ENCODE results near the gene SECISBP2.

DNA sequence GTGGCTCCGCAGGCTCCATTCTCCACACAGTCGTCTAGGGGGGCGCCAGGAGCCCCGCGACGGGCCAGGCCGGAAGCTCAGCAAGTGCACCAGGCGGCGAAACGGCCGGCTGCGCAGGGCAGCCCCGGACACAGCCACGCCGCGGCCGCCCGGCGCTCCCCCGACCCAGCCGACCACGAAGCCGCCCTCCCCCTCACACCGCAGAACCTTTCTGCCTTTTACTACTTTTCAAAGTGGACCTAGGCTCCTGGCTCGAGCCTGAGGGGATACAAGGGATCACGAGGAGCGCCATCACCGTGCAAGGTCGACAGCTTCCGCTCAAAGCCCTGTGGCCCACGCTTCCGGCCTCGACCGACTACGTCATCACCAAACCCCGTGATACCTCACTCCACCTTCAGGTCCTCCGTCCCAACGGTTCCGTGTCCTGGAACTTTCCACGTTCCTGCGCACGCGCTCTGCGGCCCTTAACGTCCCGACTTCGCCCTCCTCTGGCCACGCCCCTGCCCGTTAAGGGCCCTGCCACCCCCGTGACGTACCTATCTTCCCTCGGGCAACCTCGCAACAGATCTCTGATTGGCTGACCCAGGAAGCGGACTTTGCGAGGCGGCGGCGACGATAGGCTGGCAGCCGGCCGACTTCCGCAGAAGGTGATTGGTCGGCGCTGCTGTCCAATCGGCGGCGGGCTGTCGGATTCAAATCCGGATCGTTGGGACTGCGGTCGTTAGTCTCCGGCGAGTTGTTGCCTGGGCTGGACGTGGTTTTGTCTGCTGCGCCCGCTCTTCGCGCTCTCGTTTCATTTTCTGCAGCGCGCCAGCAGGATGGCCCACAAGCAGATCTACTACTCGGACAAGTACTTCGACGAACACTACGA is 7.6 kb upstream of the SECISBP2 start, which contains the start of gene CKS2:
- peak; percentile 93 to 96 for TF ChIP-seq POLR2A (IDR thresholded peaks at IDR 0.05)
- TF ChIP-seq, protein P1, sequence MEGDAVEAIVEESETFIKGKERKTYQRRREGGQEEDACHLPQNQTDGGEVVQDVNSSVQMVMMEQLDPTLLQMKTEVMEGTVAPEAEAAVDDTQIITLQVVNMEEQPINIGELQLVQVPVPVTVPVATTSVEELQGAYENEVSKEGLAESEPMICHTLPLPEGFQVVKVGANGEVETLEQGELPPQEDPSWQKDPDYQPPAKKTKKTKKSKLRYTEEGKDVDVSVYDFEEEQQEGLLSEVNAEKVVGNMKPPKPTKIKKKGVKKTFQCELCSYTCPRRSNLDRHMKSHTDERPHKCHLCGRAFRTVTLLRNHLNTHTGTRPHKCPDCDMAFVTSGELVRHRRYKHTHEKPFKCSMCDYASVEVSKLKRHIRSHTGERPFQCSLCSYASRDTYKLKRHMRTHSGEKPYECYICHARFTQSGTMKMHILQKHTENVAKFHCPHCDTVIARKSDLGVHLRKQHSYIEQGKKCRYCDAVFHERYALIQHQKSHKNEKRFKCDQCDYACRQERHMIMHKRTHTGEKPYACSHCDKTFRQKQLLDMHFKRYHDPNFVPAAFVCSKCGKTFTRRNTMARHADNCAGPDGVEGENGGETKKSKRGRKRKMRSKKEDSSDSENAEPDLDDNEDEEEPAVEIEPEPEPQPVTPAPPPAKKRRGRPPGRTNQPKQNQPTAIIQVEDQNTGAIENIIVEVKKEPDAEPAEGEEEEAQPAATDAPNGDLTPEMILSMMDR (IDR thresholded peaks at IDR 0.05), result no peak

Data from Peyer's patch (tissue), 4 donors.